SH-SY5Y (cell line): Measurements from ENCODE around the gene HOXD11.

Experiments used
- GATA2 ChIP-seq: IDR thresholded peaks from 2 replicates; pipeline ENCODE4 v1.6.1; 2011; ENCODE audit warnings: mild to moderate bottlenecking, low read depth, low read length
- GATA3 ChIP-seq: IDR thresholded peaks from 2 replicates; pipeline ENCODE4 v1.6.1; 2011; ENCODE audit warnings: low read depth, mild to moderate bottlenecking, low read length, moderate library complexity

DNA sequence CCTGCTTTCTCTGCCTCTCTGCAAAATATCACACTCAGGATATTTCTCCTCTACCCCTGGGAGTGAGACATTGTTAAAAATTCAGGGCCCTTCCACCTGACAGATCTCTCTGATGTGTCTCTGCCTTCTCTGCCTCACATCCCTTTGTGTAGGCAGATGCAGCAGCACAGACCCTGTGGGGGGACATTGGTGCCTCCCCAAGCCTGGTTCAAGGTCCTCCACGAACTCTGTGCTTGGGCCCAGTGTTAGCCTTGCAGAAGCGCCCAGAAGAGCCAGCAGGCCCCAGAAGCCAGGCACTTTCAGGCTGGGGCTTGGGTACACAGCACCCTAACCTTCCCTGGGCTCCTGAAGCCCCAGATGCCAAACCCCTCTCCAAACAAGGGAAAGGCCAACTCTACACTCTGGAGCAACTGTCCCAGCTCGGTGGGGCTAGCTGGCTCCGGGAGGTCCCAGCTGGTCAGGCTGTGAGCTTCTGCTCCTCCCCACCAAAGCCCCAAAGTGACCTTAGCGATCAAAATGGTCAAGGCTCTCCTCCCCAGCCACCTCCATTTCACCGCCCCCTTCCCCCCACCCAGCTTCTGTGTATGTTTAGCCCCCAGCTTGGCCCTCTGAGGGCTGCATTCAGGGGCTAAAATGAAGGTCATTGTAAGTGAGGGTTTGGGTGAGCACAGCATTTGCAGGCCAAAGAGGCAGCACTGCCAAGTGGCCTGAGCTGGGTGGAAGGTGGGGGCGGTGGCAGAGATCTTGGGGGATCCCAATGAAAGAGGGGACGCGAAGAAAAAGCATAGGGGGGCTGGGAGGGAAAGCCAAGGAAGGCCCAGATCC is 18.1 kb downstream of the HOXD11 start:
- no peak for TF ChIP-seq GATA2
- no peak for TF ChIP-seq GATA3
